Esophagus squamous epithelium (tissue), 5 donors: ENCODE measurements around the gene CCL3. TPM values are rescaled to one million over a fixed set of nuclear protein-coding genes. Genes with fewer than 3 reads are reported as not detected.
"Not testable (repeated sequence)": the region's sequence is repeated elsewhere in the genome, so short reads cannot be mapped to it uniquely, and the experiment has no call there.

Experiments
- DNase-seq: peaks from one replicate; lab custom pipeline; 2025; lab: John Stamatoyannopoulos, UW
- H3K27ac ChIP-seq, 4 donors: fragments of 200-600 bp; sonication (generic); one replicate each; pipeline ENCODE4 v1.5.1; 2016 to 2019; ENCODE audit warnings: mild to moderate bottlenecking in 1 of 4
- H3K27me3 ChIP-seq, 4 donors: fragments of 200-600 bp; sonication (generic); 1 replicate in 3 of 4; 2 replicates in 1 of 4; pipeline versions ENCODE4 v1.5.1 to v1.6.0; 2017 to 2021; ENCODE audit warnings: antibody characterized with exemption in 1 of 4
- H3K36me3 ChIP-seq, 3 donors: fragments of 200-600 bp; sonication (generic); one replicate each; pipeline ENCODE4 v1.5.1; 2016 to 2019
- H3K4me1 ChIP-seq, 3 donors: fragments of 200-600 bp; sonication (generic); one replicate each; pipeline ENCODE4 v1.5.1; 2017 to 2019
- H3K4me3 ChIP-seq, 4 donors: fragments of 200-600 bp; sonication (generic); 1 replicate in 3 of 4; 2 replicates in 1 of 4; pipeline ENCODE4 v1.5.1; 2016 to 2019; ENCODE audit warnings: mild to moderate bottlenecking in 2 of 4, moderate library complexity in 1 of 4
- H3K9me3 ChIP-seq, 3 donors: fragments of 200-600 bp; sonication (generic); one replicate each; pipeline ENCODE4 v1.5.1; 2016 to 2019
- CTCF ChIP-seq, 6 experiments: fragments of 450-650 bp in 4 of 6; fragments of 200-600 bp in 2 of 6; sonication (generic) in 2 of 6; IDR thresholded peaks; one replicate each; pipeline ENCODE4 v1.5.1; 2016 to 2019; ENCODE audit warnings: antibody characterized with exemption in 6 of 6, mild to moderate bottlenecking in 4 of 6, moderate library complexity in 4 of 6
- POLR2A ChIP-seq, 4 donors: fragments of 450-650 bp; IDR thresholded peaks; one replicate each; pipeline ENCODE4 v1.6.1; 2017; ENCODE audit warnings: antibody characterized with exemption in 4 of 4, mild to moderate bottlenecking in 4 of 4, moderate library complexity in 3 of 4
- WGBS, 2 donors: methylation state at CpG; one replicate each; pipeline ENCODE4 v1.1.5; 2018; 5-methylcytosine and 5-hydroxymethylcytosine counted together
- intact Hi-C: fragments of 100-400 bp; cut with DNase I; formaldehyde crosslinking; loops from one replicate; pipeline ENCODE4 v1.15.0; 2022
- total RNA-seq, 4 donors: library from RNA; depleted of rRNA; stranded (reverse); fragments of >200 nt; gene quantifications; one replicate each; pipeline ENCODE4 v1.1.0, GENCODE V29; 2016
- donor health status: DM: yes; HTN: yes; CAD: no.

The CCL3 gene
- total RNA-seq, 4 donors from 2014 or later: 0.68 TPM; not detected in 3

DNA sequence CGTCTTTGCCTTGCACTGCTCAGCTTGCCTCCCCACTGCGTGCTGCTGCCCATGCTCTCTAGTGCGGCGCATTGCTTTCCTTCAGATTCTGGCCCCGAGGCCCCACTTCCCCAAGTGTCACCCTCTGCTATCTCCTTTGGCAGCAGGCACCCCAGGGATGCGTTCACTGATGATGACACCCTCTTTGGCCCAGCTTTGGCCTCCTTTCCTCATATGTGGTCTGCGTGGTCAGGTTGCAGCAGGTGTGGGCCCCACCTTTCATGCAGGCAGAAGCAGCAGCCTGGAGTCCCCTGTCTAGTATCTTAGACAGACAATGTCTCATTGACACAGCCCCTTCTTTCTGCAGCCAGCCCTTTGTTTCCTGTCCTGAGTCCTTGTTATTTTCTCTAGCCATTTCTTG, 4.8 kb upstream of the CCL3 start:
- H3K27ac ChIP-seq: no peak overlapping the region
- no peak for DNase-seq
- WGBS, 2 donors: 81 to 87% methylated on average over 7 of the region's 7 CpGs
- peaks cover 0 to 18% (median 0%) of the 10 kb centered on the region in 4 donors for H3K27me3 ChIP-seq
- no peak for TF ChIP-seq CTCF (IDR thresholded peaks at IDR 0.05)
- TF ChIP-seq POLR2A (IDR thresholded peaks at IDR 0.05): no peak
- intact Hi-C loops: no loop called here
- H3K36me3 ChIP-seq: no peaks in the 10 kb centered on the region
- H3K4me3 ChIP-seq: no peak overlapping the region
- no peaks in the 10 kb centered on the region for H3K9me3 ChIP-seq
- H3K4me1 ChIP-seq: no peaks in the 10 kb centered on the region

GRCh38 chr17:36094232-36094631, 4.3 kb upstream of the CCL3 start:
- no peak for TF ChIP-seq POLR2A (IDR thresholded peaks at IDR 0.05)

GRCh38 chr17:36092715-36093114, 2.8 kb upstream of the CCL3 start:
- WGBS, 2 donors: 63 to 75% methylated on average over 6 of the region's 6 CpGs
- intact Hi-C loops, H3K4me1 ChIP-seq, DNase-seq, H3K4me3 ChIP-seq, H3K9me3 ChIP-seq, H3K27ac ChIP-seq, H3K36me3 ChIP-seq: not testable (repeated sequence)
- peaks cover 0 to 27% (median 0%) of the 10 kb centered on the region in 4 donors for H3K27me3 ChIP-seq

More at GRCh38 chr17:36094232-36094631, 4.3 kb upstream of the CCL3 start:
- Histone ChIP-seq H3K9me3 (no peaks in the 10 kb centered on the region), H3K4me3 (no peak overlapping the region), H3K27me3 (peaks cover 0 to 19% (median 0%) of the 10 kb centered on the region in 4 donors), H3K36me3 (no peaks in the 10 kb centered on the region), H3K4me1 (no peaks in the 10 kb centered on the region), H3K27ac (no peak overlapping the region)
- WGBS, 2 donors: 74 to 84% methylated on average over 1 of the region's 1 CpG
- DNase-seq: no peak
- intact Hi-C loops: no loop called here

GRCh38 chr17:36092230-36092629, 2.3 kb upstream of the CCL3 start:
- TF ChIP-seq CTCF (IDR thresholded peaks at IDR 0.05) (no peak), POLR2A (IDR thresholded peaks at IDR 0.05) (no peak)
- no peaks in the 10 kb centered on the region for H3K4me1 ChIP-seq
- H3K27ac ChIP-seq: no peak overlapping the region
- intact Hi-C loops: no loop called here
- H3K27me3 ChIP-seq: peaks cover 0 to 27% (median 0%) of the 10 kb centered on the region in 4 donors
- no peak for DNase-seq
- no peak overlapping the region for H3K4me3 ChIP-seq
- H3K36me3 ChIP-seq: no peaks in the 10 kb centered on the region
- no peaks in the 10 kb centered on the region for H3K9me3 ChIP-seq
- WGBS, 2 donors: 55 to 59% methylated on average over 4 of the region's 4 CpGs

- Histone ChIP-seq H3K27ac (peak overlapping the region in 1 of 4 donors; percentile 29), H3K4me1 (peaks cover 0 to 5% (median 0%) of the 10 kb centered on the region in 3 donors), H3K36me3 (no peaks in the 10 kb centered on the region), H3K4me3 (no peak overlapping the region), H3K27me3 (peaks cover 0 to 27% (median 0%) of the 10 kb centered on the region in 4 donors), H3K9me3 (no peaks in the 10 kb centered on the region)
- intact Hi-C loops: no loop called here
- TF ChIP-seq POLR2A (IDR thresholded peaks at IDR 0.05) (no peak), CTCF (IDR thresholded peaks at IDR 0.05) (no peak)
- WGBS, 2 donors: 43 to 52% methylated on average over 4 of the region's 4 CpGs
- DNase-seq: no peak
Observed at GRCh38 chr17:36089339-36089865, 541 bp downstream of the CCL3 start.

GRCh38 chr17:36088670-36089338, 1.1 kb downstream of the CCL3 start:
- intact Hi-C loops: no loop called here
- no peak for TF ChIP-seq POLR2A (IDR thresholded peaks at IDR 0.05)
- TF ChIP-seq CTCF (IDR thresholded peaks at IDR 0.05): no peak
- Histone ChIP-seq H3K4me1 (peaks cover 0 to 5% (median 0%) of the 10 kb centered on the region in 3 donors), H3K27me3 (peaks cover 0 to 27% (median 0%) of the 10 kb centered on the region in 4 donors), H3K9me3 (no peaks in the 10 kb centered on the region), H3K27ac (peak overlapping the region in 1 of 4 donors; percentile 29), H3K4me3 (no peak overlapping the region), H3K36me3 (no peaks in the 10 kb centered on the region)
- WGBS, 2 donors: 76 to 78% methylated on average over 8 of the region's 14 CpGs
- DNase-seq: no peak

GRCh38 chr17:36087897-36088572, 1.9 kb downstream of the CCL3 start:
- intact Hi-C loops, DNase-seq, H3K9me3 ChIP-seq, H3K27ac ChIP-seq, H3K36me3 ChIP-seq, H3K4me3 ChIP-seq, H3K4me1 ChIP-seq: not testable (repeated sequence)
- peaks cover 0 to 27% (median 0%) of the 10 kb centered on the region in 4 donors for H3K27me3 ChIP-seq
- 79 to 80% methylated on average over 9 of the region's 10 CpGs for WGBS, 2 donors

- DNase-seq, H3K27ac ChIP-seq, H3K4me3 ChIP-seq, H3K36me3 ChIP-seq, H3K4me1 ChIP-seq, intact Hi-C loops, H3K9me3 ChIP-seq: not testable (repeated sequence)
- WGBS, 2 donors: 86% methylated on average over 1 of the region's 3 CpGs; no CpG with 5 or more reads in 1 of the 2 donors
- H3K27me3 ChIP-seq: peaks cover 0 to 27% (median 0%) of the 10 kb centered on the region in 4 donors
Observed at GRCh38 chr17:36087471-36087870, 2.5 kb downstream of the CCL3 start.
